HG02973 (cell line): ENCODE data around the gene FLYWCH2.

Experiments
- ATAC-seq: cut with Tn5 transposase; IDR thresholded peaks from one replicate; pipeline ENCODE4 v1.9.1; 2021; ENCODE audit warnings: moderate library complexity; ENCODE audit not compliant: unreplicated experiment

The FLYWCH2 gene, protein sequence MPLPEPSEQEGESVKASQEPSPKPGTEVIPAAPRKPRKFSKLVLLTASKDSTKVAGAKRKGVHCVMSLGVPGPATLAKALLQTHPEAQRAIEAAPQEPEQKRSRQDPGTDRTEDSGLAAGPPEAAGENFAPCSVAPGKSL

DNA sequence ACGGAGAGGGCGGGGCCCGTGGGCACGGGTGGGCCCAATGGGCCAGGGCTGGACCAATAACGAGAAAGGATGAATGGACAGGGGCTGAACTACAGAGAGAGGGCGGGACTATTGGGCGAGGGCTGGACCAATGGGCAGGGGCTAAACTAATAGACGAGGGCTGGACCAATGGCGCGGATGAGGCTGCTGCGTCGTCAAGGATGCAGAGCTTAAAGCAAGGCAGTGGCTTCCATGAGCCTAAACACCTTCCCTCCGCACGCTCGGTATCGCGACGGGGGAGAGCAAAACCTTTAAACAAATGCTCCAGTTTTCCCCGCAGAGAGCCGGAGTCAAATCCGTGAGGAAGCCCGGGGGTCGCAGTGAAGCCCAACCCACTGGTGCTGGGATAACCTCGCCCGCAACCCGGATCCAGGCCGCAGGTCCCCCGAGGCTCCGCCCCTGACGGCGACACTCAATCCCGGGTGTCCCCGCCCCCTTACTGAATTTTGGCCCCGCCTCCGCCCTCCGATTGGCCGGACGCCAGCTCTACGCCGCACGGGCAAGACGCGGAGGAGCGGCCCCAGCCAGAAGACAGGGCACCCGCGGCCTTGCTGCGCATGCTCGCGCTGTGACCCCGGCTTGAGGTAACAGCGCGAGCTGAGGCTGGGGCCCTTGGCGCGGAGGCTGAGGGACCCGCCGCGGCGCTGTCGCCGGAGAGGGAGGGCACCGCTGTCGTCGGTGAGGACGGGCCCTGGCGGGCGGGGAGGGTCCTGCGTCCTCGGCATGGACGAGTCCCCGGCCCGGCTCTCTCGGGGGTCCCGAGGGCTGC, at the start of gene FLYWCH2:
Gene FLYWCH2 (plus strand): TSS at position 566 of the 808 bp plus-strand sequence. CDS start 13,235 bp downstream, outside the sequence.
- peak; percentile 76 for ATAC-seq

GRCh38 chr16:2833776-2834175, 49.2 kb upstream of the FLYWCH2 start:
- no peak for ATAC-seq

- no peak for ATAC-seq
These were observed 48.0 kb upstream of the FLYWCH2 start for GRCh38 chr16:2834968-2835367.

GRCh38 chr16:2835638-2836493, 47.1 kb upstream of the FLYWCH2 start:
- no peak for ATAC-seq

- no peak for ATAC-seq
These were observed 46.1 kb upstream of the FLYWCH2 start for GRCh38 chr16:2836646-2837508.

DNA sequence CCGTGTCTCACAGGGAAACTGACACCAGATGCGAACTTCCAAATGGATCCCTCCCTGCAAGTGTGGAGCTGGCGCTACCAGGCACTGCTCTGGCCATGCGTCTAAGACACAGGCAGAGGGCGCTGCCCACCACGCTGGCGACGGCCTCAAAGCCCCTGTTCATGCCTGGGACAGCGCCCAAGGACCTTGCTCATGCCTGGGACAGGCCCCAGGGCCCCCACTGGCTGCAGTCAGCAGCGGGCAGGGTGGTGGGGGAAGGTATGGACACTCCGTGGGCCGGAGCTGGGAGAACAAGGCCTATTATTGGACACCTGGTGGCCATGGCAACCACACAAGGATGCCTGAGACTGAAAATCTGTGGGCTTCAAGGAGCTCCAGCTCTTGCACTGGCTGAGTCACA, 44.1 kb upstream of the FLYWCH2 start:
- ATAC-seq, result no peak

DNA sequence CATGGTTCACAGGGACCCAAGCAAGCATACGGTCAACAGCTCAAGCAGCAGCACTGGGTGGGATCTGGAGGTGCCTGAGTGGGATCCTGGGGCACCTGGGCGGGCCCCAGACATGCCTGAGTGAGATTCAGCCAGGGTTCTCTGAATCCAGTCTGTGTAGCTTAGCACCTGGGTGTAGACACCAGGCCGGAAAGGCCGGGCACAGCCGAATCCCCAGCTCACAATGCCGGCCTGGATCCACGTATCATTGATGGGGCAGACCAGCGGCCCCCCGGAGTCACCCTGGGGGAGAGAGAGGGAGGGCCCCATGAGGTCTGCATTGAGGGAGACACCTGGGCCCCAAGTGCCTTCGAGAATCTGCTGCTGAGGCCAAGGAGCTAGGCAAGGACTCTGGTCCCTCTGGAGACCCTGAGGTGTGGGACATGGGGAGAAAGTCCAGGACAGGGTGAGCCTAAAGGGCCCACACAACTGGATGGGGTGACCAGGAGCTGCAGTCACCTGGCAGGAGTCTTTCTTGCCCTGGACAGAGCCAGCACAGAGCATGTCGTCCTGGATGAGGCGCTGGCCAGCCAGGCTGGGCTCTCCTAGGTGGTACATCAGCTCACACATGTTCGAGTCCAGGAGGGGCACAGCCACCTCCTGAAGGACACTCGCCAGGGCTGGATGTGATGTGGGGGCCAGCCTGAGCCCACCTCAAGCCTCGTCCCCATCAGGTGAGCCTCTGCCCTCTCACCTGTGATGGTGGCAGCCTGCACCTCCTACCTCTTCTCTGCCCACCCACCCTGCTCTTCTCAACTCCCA, 43.2 kb upstream of the FLYWCH2 start:
- no peak for ATAC-seq

DNA sequence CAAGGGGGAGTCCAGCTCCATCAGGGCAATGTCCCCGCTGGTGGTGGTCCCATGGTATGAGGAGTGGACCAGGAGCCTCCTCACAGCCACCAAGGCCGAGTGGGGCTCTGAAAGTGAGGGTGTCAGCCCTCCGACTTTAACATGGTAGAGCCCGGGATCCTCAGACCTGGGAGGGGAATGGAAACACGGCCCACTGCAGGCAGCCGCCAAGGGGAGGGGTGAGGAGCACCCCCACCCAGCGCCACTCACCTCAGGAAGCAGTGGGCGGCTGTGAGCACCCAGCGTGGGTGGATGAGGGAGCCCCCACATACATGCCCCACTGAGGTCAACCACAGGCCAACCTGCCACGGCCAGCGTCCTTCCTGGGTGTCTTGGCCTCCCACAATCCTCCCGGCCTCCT, 42.1 kb upstream of the FLYWCH2 start:
- ATAC-seq, result no peak

GRCh38 chr16:2841606-2842339, 41.2 kb upstream of the FLYWCH2 start:
- no peak for ATAC-seq

GRCh38 chr16:2842340-2843000, 40.5 kb upstream of the FLYWCH2 start:
- no peak for ATAC-seq

GRCh38 chr16:2843526-2843925, 39.5 kb upstream of the FLYWCH2 start:
- no peak for ATAC-seq

- no peak for ATAC-seq
These were observed 37.9 kb upstream of the FLYWCH2 start for GRCh38 chr16:2845116-2845515.

- no peak for ATAC-seq
These were observed 36.3 kb upstream of the FLYWCH2 start for GRCh38 chr16:2846511-2847310.

GRCh38 chr16:2848933-2849725, 33.9 kb upstream of the FLYWCH2 start:
- no peak for ATAC-seq

DNA sequence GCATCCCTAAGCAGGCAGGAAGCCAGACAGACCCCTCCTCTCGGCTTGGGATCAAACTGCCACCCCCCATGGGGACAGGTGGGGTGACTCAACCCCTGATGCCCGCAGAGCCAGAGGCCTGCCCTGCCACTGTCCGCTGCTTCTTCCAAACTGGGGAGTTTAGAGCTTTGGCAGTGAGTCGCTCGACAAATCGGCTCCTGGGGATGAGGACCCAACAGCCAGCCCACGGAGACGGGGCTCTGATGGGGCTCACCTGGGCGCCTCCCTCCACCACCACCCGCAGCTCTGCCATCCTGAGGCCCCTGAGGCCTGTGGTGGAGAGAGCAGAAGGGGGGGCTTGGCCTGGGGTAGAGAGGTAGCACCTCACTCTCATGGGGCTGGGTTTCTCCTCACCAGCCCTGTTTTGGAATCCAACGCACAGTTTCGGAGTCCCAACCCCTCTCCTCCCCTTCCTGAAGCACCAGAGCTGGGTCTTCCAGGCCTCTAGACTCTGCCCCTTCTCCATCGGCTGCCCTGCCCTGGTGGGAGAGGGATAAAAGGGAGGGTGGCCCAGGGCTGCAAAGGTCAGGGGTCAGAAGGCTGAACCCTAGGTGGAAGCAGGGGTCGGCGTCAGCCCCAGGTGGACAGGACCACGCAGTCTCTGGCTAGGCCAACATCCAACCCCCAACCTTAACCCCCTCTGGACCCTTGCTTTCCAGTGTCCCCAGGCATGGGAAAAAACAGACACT, 30.8 kb upstream of the FLYWCH2 start:
- no peak for ATAC-seq

DNA sequence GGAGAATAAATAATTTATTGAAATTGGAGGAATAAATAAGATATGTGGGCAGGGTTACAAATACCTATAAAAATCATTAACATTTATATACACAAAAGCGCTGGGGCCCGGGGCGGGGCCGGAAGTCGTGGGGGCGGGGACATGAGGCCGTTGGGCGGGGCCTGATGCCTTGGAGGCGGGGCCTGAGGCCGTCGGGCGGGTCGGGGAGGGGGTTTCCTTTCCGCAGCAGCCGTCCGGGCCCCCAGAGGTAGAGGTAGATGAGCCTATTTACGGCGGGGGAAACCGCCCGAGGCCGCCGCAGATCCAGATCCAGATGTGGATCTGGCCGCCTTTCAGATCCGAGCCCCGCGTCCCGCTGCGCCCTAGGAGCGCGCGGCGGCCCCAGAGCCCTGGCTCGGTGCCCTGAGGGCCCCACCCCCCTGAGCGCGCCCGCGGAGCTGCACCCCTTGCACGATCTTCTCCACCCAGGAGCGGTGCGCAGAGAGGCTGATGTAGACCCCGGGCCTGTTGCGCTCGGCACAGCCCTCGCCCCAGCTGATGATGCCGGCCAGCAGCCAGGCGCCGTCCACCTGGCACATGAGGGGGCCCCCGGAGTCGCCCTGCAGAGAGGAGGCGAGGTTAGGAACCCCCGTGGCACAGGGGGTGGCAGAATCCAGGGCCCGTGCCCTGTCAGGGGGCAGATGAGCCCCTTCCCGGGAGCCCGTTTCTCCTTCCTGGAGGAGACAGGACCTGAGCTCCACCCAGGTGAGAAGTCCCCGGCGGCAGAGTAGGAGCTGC, 30.1 kb upstream of the FLYWCH2 start:
- ATAC-seq, result no peak
